HEK293 (cell line): ENCODE data around the gene NUDCD3.

Experiments
- GLIS2 ChIP-seq: fragments of 450-650 bp; formaldehyde crosslinking; IDR thresholded peaks from 2 replicates; pipeline ENCODE4 v1.5.1; 2016; ENCODE audit warnings: missing biosample characterization, missing genetic modification characterization
- MYNN ChIP-seq: fragments of 450-650 bp; formaldehyde crosslinking; IDR thresholded peaks from 2 replicates; pipeline ENCODE4 v1.5.1; 2016; ENCODE audit warnings: missing biosample characterization, missing genetic modification characterization, borderline replicate concordance
- REST ChIP-seq: fragments of 450-650 bp; formaldehyde crosslinking; IDR thresholded peaks from 2 replicates; pipeline ENCODE4 v1.5.1; 2016; ENCODE audit warnings: missing biosample characterization, missing genetic modification characterization
- YY1 ChIP-seq: fragments of 450-650 bp; formaldehyde crosslinking; IDR thresholded peaks from 2 replicates; pipeline ENCODE4 v1.5.1; 2018; ENCODE audit warnings: missing biosample characterization, missing genetic modification characterization
- ZFP41 ChIP-seq: fragments of 450-650 bp; formaldehyde crosslinking; IDR thresholded peaks from 2 replicates; pipeline ENCODE4 v1.5.1; 2016; ENCODE audit warnings: missing biosample characterization, missing genetic modification characterization, borderline replicate concordance
- ZNF239 ChIP-seq: fragments of 450-650 bp; formaldehyde crosslinking; IDR thresholded peaks from 2 replicates; pipeline ENCODE4 v1.5.1; 2016; ENCODE audit warnings: missing biosample characterization, missing genetic modification characterization
- ZNF341 ChIP-seq: fragments of 450-650 bp; formaldehyde crosslinking; IDR thresholded peaks from 2 replicates; pipeline ENCODE4; 2016; ENCODE audit warnings: low read depth, missing biosample characterization, missing genetic modification characterization
- ZNF404 ChIP-seq: fragments of 450-650 bp; formaldehyde crosslinking; IDR thresholded peaks from 2 replicates; pipeline ENCODE4 v1.5.1; 2017; ENCODE audit warnings: missing biosample characterization, missing genetic modification characterization
- ZNF416 ChIP-seq: fragments of 450-650 bp; formaldehyde crosslinking; IDR thresholded peaks from 2 replicates; pipeline ENCODE4 v1.5.1; 2016; ENCODE audit warnings: missing biosample characterization, missing genetic modification characterization
- ZNF747 ChIP-seq: fragments of 450-650 bp; formaldehyde crosslinking; IDR thresholded peaks from 2 replicates; pipeline ENCODE4 v1.5.1; 2016; ENCODE audit warnings: missing biosample characterization, missing genetic modification characterization
- ZNF76 ChIP-seq: fragments of 450-650 bp; formaldehyde crosslinking; IDR thresholded peaks from 2 replicates; pipeline ENCODE4; 2016; ENCODE audit warnings: low read depth, missing biosample characterization, missing genetic modification characterization, borderline replicate concordance
- ZSCAN4 ChIP-seq: fragments of 450-650 bp; formaldehyde crosslinking; IDR thresholded peaks from 2 replicates; pipeline ENCODE4 v1.5.1; 2017; ENCODE audit warnings: missing biosample characterization, missing genetic modification characterization
- TF ChIP-seq, protein P1 (sequence below): fragments of 450-650 bp; formaldehyde crosslinking; IDR thresholded peaks from 2 replicates; pipeline ENCODE4 v1.5.1; 2016; ENCODE audit warnings: missing biosample characterization, missing genetic modification characterization
- TF ChIP-seq, protein P2 (sequence below): fragments of 450-650 bp; formaldehyde crosslinking; IDR thresholded peaks from 2 replicates; pipeline ENCODE4 v1.5.1; 2016; ENCODE audit warnings: missing biosample characterization, missing genetic modification characterization

- no peak for TF ChIP-seq ZNF416 (tag by site-specific recombination)
- TF ChIP-seq ZNF239 (tag by site-specific recombination), result no peak
- TF ChIP-seq, protein P1, sequence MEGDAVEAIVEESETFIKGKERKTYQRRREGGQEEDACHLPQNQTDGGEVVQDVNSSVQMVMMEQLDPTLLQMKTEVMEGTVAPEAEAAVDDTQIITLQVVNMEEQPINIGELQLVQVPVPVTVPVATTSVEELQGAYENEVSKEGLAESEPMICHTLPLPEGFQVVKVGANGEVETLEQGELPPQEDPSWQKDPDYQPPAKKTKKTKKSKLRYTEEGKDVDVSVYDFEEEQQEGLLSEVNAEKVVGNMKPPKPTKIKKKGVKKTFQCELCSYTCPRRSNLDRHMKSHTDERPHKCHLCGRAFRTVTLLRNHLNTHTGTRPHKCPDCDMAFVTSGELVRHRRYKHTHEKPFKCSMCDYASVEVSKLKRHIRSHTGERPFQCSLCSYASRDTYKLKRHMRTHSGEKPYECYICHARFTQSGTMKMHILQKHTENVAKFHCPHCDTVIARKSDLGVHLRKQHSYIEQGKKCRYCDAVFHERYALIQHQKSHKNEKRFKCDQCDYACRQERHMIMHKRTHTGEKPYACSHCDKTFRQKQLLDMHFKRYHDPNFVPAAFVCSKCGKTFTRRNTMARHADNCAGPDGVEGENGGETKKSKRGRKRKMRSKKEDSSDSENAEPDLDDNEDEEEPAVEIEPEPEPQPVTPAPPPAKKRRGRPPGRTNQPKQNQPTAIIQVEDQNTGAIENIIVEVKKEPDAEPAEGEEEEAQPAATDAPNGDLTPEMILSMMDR (tag by site-specific recombination), result no peak
- TF ChIP-seq ZNF341 (tag by site-specific recombination), result no peak
- no peak for TF ChIP-seq MYNN (tag by site-specific recombination)
- no peak for TF ChIP-seq ZNF747 (tag by site-specific recombination)
- TF ChIP-seq YY1 (tag by site-specific recombination), result no peak
- TF ChIP-seq REST (tag by site-specific recombination), result no peak
- no peak for TF ChIP-seq ZFP41 (tag by site-specific recombination)
- TF ChIP-seq ZNF76 (tag by site-specific recombination), result no peak
- TF ChIP-seq ZSCAN4, result no peak
- no peak for TF ChIP-seq ZNF404
- no peak for TF ChIP-seq GLIS2
- TF ChIP-seq, protein P2, sequence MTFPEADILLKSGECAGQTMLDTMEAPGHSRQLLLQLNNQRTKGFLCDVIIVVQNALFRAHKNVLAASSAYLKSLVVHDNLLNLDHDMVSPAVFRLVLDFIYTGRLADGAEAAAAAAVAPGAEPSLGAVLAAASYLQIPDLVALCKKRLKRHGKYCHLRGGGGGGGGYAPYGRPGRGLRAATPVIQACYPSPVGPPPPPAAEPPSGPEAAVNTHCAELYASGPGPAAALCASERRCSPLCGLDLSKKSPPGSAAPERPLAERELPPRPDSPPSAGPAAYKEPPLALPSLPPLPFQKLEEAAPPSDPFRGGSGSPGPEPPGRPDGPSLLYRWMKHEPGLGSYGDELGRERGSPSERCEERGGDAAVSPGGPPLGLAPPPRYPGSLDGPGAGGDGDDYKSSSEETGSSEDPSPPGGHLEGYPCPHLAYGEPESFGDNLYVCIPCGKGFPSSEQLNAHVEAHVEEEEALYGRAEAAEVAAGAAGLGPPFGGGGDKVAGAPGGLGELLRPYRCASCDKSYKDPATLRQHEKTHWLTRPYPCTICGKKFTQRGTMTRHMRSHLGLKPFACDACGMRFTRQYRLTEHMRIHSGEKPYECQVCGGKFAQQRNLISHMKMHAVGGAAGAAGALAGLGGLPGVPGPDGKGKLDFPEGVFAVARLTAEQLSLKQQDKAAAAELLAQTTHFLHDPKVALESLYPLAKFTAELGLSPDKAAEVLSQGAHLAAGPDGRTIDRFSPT (tag by site-specific recombination), result no peak
Measured at GRCh38 chr7:44433255-44434022, 57.0 kb downstream of the NUDCD3 start.
